Ovary (tissue), 3 donors: ENCODE results near the gene PTPN1.

ENCODE experiments used
- CTCF ChIP-seq, 3 donors: fragments of 450-650 bp in 2 of 3; fragments of 200-600 bp in 1 of 3; IDR thresholded peaks; one replicate each; pipeline versions ENCODE4 v1.5.1 to v1.8.0; 2016 to 2022; ENCODE audit warnings: antibody characterized with exemption in 3 of 3, mild to moderate bottlenecking in 1 of 3
- EP300 ChIP-seq: sonication (generic); formaldehyde crosslinking; IDR thresholded peaks from one replicate; pipeline ENCODE4 v1.6.1; 2017; ENCODE audit warnings: antibody characterized with exemption
- donor health status: DM: no; HTN: no; CAD: no.

- TF ChIP-seq CTCF (IDR thresholded peaks at IDR 0.05) (no peak), EP300 (no peak)
Measured at GRCh38 chr20:50609438-50609989, 99.3 kb downstream of the PTPN1 start.
